GM19463 (cell line): Measurements from ENCODE around the gene NRARP.
A peak's percentile ranks its signal among the peaks of the same experiment; 100 is the strongest.

ENCODE experiments used
- ATAC-seq: cut with Tn5 transposase; IDR thresholded peaks from one replicate; pipeline ENCODE4 v1.9.1; 2021; ENCODE audit warnings: mild to moderate bottlenecking, moderate library complexity; ENCODE audit not compliant: unreplicated experiment

NRARP gene

DNA sequence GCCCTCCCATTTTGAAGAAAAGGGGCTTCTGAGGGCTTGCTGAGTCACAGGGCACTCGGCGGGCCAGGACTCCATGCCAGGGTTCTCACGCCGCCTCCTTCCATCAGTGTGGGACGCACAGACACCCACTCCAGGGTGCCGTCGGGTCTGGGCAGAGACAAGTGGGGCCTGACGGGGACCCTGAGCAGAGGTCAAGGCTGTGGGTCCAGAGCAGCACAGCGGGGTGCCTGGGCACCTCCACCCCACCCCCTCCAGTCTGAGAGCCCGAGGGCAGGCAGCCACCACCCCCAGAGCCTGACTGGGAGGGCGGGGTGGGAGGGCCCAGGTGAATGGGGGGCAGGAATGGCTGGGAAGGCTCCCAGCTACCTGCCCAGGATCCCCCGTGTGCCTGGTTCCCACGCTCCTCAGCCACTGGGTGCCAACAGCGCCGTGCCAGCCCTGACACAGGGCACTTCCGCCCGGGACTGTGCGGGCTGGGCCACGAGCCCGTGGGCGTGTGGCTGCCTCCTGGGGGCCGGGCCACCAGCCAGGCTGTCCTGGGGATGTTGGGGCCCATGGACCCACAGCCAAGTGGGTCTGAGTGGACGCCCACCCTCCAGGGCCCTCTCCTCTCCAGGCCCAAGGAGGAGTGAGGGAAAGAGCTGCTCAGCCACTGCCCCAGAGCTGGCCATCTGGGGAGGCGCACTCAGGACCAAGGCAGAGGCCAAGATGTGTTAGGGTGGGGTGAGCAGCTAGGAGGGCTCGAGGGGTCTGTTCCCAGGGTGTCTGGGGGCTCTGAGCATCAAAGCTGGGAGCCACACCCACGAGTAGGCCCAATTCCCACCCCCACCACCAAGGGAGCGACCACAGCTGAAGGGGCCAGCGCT, 10.1 kb upstream of the NRARP start:
- ATAC-seq: no peak

DNA sequence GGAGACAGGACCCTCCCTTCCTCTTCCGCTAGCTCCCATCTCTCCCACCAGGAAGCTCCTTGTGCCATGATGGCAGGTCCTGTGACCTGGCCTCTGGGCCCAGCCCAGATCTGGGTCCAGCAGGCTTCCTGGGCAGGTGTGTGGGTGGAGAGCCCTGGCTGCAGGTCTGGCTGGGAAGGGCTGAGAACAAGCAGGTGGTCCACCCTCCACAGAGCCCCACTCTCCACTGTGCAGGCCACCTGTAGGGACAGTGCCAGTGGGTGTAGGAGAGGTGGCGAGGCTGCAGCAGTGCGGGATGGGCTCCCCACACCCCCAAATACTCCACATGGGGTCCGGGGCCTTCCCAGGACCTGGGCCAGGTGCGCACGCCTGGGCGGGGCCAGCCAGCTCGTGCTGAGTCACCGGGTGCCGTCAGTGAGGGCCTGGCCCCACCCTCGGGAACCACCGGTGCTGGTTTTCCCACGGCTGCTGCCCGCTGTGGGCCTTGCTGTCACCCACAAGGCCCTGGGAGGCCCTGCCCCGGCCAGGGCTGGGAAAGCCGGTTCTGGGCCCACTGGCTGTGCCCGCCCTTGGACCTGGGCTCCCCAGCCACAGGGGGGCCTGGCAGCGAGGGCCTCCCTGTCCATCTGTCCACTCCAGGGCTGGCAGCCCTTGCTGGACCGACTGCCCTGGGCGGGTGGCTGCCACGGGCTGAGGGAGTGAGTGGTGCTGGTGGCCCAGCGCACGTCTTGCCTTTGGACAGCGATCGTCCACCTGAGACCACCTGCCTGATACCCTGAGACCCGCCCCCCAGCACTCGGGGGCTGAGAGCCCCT, 9.3 kb upstream of the NRARP start:
- ATAC-seq: no peak

DNA sequence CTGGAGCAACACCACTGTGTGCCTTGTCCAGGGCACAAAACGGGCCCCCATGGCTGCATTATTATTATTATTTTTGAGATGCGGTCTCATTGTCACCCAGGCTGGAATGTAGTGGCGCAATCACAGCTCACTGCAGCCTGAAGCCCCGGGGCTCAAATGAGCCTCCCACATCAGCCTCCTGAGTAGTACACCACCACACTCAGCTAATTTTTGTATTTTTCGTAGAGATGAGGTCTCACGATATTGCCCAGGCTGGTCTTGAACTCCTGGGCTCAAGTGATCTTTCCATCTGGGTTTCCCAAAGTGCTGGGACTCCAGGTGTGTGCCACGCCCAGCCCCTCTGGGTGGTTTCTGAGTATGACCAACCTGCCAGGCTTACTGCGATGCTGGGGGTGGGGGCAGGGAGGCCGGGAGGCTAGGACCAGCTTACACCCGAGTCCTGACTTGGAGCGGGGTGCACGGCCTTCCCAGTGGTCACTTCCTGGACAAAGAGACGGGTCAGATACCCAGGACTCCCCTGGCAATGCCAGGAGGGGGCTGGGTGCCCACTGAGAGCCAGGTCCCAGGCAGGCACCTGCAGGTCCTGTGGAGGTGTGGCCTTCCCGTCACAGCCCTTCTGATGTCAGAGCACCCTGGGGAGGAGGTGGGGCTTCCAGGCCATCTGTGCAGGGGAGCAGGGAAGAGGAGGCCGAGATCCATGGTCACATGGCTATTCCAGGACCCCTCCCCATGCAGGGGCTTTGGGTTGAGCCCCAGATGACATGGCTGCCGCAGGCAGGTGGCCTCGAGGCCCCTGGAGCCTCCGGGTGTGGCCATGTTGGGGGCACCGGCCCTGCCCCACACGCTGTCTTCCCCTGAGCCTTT, 8.3 kb upstream of the NRARP start:
- ATAC-seq: no peak

DNA sequence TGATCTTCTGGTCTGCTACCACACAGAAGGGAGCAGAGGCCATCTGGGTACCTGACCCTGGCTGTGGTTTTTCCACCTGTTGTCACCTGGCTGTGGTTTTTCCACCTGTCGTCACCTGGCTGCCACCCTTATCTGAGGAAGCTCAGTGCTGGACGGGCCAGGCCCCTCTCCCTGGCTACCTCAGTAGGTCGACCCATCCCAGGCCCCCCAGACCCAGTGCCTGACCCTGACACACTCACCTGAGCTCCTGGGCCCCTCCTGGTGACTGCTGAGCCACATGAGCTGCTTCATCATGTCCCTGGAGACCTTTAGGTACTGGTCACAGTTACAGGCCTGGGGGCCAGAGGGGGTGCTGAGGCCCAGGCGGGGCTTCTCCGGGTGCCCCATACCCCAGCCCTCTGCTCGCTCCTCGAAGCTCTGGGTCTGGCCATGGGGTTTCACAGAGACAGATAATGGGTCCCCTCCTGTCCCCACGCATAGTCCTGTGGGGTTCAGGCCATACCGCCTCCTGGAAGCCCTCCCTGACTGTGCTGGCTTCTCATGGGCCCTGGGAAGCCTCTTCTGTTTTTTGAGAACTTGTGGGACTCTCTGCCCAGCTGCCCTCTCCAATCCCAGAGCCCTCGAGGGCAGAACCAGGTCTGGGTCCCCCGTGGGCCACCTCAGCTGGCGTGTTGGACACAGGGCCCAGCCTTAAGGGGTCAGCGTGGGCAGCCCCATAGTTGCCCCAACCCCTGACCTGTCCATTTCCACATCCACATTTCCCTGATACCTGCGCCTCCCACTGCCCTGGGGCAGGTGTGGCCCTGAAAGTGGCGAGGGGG, 7.5 kb upstream of the NRARP start:
- no peak for ATAC-seq

DNA sequence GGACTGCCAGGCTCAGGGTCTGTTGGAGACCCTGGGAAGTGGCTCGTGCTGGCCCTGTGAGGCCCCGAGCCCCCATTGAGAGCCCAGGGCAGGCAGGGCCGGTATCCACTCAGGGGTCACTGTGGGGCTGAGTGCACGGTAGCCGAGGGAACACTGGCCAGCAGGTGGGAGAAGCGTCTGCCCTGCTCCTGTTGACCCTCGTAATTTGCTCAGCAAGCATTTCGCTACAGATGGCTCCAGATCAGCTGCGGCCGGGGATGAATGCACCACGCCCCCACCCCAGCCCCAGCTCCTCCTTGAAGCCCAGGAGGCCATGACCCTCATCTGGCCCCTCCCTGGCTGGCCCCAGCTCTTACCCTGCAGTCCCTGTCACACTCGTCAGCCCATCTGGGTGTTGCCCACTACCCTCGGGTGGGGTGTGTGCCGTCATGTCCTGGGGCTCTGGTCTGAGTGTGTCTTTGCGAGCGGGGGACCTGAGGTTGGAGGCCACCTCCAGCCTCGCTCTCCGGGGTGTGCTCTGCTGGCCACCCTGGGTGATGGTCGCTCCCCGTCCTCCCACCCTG, 6.1 kb upstream of the NRARP start:
- ATAC-seq: no peak

DNA sequence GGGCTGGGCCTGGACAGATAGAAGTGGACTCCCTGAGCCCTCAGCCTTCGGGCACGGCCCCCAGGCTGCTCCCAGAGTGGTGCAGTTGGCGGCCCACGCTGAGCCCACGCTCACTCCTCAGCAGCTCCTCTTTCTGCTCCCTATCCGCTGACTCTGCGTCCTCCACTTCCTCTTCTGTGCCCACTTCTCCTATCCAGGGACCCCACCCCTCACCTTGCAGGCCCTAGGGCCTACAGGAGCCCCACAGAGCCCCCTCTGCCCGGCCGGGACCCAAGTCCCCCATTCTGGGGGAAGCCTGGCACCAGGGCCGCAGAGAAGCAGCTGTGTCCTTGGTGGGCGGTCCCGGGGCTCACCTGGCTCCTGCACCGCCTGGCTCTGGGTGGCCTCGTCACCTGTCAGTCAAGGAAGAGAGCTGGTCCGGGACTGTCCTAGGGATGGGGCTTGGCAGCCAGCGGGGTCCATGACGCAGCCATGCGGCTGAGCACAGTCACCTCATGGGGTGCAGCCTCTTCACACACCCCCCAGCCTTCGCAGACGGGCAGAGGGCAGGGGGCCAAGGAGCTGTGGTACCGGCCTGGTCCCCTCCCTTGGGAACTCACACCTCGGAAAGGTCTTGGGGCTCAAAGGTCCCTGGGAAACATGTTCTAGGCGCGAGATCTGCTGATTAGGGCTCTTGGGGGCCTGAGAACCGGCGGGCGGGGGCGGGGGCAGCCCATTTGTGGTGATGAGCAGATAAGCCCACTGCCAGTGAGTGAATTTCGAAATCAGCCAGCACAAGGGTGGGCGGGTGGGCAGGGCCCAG, 5.4 kb upstream of the NRARP start:
- no peak for ATAC-seq

DNA sequence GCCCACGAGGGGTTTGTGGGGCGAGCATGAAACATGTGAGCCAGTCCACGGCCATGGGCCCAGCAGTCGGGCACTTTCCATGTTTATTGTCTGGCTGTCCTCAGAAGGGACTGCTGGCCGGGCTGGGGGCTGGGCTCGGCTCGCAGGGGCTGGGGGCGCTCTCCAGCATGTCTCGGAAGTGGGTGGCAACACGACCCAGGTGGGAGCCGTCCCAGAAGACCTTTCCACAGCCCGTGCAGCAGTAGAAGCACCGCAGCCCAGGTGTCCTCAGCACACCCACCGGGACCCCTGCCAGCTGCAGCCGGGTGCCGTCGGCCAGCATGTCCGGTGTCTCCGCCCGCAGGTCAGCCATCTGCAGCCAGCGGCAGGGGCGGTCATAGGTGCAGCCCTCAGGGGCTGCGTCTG, 4.8 kb upstream of the NRARP start:
- ATAC-seq: no peak

DNA sequence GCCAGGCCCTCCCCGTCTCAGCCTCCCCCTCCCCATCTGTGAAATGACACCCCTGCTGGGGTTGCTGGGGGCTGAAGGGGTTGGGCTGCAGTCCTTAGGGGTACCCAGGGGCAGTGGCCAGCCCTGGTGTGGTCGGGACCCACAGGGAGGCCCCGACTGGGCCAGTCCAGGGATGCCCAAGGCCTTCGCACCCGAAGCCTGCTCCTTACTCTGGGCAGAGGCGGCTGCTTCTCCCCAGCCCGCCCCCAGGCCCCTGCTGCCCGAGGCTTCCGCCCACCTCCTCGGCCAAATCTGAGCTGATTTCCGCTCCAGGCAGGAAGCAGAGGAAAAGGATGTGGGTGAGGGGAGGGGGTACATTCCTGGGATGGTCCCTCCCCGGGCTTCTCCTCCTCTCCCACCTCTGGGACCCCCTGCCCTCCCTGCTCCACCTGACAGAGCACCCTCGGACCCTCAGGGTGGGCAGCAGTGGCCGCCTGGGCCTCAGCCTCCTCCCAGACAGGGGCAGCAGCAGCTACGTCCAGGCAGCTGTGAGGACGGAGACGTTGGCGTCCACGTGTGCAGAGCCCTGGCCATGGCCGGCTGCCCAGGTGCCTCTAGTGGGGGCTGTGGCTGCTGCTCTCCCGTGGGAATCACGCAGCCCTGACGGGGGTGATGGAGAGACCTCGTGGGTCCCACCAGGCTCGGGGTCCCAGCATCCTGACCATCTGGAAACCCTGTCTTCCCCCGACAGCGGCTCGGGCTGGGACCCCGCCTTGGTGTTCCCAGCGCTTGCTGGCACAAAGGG, 4.2 kb upstream of the NRARP start:
- ATAC-seq: no peak

DNA sequence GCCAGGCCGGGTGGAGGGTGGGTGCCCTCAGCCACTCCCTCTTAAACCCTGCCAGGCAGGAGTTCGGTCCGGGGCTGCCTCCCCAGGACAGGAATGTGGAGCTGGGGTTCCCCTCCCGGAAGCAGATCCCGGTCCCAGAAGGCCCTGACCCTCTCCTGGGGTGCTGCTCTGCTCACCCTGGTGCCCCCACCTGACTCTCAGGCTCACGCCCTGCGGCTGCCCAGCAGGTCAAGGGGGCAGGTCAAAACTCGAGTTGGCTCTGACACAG, 3.7 kb upstream of the NRARP start:
- ATAC-seq: no peak

DNA sequence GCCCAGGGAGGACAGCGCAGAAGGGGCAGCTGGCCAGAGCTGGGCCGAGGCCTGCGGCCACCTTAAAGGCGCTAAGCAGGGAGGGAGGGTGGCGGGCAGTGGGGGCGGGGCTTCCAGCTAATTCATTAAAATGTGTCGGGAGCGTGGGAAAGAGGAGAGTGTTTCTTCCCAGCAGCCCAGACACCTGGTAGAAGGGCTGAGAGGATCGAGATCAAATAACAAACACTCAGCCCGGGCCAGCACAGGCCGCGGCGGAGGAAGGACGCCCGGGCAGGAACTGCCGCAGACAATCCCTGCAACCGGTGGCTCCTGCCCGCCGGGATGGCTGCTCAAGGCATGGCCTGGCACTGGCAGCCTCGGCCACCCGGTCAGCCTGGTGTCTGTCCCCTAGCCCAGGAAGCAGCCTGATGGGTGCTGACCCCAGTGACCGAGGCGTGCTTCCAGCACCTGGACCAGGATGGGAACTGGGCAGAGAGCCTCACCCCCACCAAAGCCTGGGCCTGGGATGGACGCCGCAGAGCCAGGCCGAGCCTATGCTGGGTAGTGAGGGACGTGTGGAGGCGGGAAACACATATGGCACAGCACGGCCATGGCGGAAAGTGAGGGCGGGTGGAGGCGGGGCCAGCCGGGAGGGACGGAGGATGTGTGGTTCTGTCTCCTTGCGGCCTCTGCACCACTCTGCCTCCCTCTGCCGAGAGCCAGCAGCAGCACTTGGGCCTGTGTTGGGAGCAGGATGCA, 3.2 kb upstream of the NRARP start:
- ATAC-seq: no peak

DNA sequence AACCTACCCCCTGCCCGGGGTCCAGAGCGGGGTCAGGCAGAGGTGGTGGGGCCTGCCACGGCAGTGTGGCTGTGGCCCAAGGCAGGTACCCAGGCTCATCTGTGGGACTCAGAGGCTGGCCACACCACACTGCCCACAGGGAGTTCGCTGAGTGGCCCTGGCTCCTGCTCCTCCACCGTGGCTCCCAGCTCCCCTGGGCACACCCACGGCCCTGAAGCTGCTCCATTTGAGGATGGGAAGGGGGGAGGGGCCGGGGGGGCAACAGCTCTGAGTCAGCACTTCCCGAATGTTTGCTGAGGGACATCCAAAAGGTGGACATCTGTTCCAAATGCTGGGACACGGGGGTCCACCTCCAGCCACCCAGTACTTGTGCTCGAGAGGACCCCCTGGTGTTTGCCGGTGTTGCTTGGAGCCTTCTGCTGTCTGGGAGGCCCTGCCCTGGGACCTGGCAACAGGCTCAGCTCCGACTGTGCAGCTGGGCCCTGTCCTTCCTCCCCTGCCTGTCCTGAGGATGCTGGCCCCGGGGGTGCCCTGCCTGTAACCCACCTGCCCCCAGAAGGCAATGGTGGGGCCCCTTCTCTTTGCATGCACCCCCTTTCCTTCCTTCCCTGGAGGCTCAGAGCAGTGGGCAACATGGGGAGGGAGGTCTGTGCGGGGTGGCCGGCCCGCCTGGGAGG, 2.5 kb upstream of the NRARP start:
- ATAC-seq: no peak

DNA sequence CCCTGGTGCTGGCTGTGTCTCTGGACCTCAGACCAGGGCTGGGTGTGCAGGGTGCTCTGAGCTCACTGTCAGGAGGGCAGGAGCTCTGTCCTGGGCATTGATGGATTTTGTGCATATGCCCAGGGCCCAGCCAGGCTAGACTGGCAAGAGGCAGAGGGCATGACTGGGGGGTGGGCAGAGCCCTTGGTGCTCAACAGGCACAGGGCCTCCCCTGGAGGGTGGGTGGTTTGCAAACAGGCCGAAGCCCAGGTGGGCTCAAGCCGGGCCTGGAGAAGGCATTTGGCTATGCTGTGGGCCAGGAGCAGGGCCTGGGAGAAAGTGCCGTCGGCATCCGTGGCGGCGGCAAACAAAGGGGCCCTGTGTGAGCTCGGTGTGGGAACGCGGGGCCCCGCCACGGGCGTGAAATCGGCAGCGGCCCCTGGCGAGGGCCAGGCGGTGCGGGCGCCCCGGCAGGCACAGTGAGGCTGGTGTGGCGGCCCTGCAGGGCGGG, 1.9 kb upstream of the NRARP start:
- no peak for ATAC-seq

DNA sequence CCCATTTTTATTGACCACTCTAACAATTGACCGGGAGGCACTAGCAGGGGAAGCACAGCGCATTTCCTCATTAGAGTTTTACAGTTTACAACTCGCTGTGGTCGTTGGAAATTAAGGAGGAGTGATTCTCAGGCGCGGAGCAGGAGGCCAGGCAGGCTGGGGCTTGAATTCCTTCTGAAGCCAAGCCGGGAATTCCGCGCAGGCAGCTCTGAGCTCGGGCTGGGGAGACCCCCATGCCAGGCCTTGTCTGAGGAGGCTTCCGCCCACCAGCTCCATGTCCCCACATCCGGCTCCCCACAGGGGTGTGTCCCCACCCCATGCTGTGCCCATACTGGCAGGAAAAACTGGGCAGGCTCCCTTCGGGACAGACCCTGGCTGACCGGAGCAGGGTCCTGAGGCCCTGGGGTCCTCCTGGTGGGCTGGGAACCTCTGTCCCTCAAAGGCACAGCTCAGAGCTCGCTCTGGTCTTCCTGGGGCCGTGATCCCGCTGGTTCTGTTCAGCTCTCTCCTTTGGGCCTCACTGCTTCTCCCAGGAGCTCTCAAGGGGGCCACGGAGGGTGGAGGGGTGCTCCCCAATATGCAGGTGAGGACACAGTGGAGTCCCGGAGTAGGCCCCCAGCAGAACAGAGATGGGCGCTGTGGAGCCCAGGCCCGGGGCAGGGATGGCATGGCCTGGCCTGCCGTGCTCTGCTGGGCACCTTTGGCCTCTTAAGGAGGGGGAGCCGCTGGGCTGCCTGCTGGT, 1.3 kb upstream of the NRARP start:
- no peak for ATAC-seq

DNA sequence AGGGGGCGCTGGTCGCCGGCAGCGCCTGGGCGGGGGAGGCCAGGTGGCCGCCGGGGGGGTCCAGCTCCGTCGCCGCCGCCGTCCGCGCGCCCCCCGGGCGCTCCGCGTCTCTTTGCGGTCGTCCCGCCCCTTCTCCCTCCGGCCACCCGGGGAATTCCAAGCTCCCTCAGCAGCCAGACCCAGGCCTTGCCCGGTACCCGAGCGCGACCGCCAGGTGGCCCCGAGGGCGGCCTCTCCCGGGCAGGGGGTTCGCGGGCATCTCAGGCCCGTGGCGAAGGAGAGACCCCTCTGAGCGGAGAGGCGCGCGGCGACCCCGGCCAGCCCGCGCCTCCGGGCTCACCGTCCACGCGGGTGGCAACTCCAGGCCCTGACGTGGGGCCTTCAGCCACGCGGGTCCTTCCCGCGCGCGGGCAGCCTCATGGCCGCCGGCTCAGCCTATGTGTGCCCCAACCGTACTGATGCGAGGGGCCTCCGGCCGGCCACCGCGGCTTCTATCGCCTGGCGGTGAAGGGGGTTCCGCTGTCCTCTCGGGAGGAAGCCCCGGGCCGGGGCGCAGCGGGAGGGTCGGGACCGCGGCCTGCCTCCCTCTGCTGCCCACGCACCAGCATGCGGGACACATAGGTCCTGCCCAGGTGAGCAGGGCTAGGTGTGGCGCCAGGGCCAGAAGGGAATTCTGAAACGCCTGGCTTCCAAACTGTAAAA, 529 bp upstream of the NRARP start:
- peak; percentile 64 for ATAC-seq

DNA sequence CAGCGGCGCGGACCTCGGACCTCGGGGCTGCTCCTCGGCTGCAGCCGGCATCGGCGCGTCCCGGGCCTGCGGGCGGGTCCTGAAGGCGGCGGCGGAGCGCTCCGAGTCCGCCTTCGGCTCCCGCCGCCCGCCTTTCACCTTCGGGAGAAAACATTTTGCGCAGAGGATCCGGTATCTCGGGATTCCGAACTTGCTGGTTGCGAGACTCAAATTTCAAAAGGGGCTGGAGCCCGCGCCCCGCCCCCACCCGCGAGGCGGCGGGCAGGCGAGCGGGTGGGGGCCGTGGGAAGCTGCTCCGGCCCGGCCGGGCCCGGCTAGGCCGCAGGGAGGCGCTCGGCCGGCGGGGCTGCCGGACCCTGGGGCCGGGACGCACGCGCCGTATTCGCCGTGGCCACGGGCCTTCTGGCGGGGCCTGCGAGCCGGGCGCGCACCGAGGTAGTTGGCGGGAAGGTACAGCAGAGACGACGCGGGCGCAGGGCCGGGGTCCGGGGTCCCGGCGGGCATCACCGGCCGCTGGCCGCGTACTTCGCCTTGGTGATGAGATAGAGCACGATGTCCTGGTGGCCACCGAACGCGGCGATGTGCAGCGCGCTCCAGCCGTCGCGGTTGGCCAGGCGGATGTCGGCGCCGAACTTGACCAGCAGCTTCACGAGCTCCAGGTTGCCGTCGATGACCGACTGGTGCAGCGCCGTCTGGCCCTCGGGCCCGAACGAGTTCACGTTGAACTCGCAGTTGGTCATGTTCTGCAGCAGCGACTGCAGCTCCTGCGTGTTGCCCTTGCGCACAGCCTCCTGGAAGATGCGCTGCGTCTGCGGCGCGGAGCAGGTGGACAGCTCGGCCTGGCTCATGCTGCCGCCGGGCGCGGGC, 757 bp downstream of the NRARP start:
- no peak for ATAC-seq
